H9 (cell line): ENCODE data around the gene ISYNA1. TPM values are rescaled to one million over a fixed set of nuclear protein-coding genes. Genes with fewer than 3 reads are reported as not detected.

Source experiments
- DNase-seq: peaks from one replicate; pipeline ENCODE4 v3.0.0-alpha.2; 2017
- H2AFZ ChIP-seq: one replicate; pipeline ENCODE4 v1.6.1; 2013; ENCODE audit warnings: mild to moderate bottlenecking, low read length, control low read depth, moderate library complexity
- H2AK5ac ChIP-seq: 2 replicates; pipeline ENCODE4 v1.6.1; 2013; ENCODE audit warnings: low read length, control low read depth, mixed read lengths; ENCODE audit not compliant: insufficient read length
- H2BK120ac ChIP-seq: one replicate; pipeline ENCODE4 v1.6.1; 2013; ENCODE audit warnings: low read depth, mild to moderate bottlenecking, low read length, control low read depth, inconsistent platforms; ENCODE audit not compliant: poor library complexity, severe bottlenecking
- H2BK12ac ChIP-seq: 2 replicates; pipeline ENCODE4 v1.6.1; 2013; ENCODE audit warnings: low read length, control low read depth, mixed read lengths, low read depth; ENCODE audit not compliant: insufficient read length
- H2BK15ac ChIP-seq: 2 replicates; pipeline ENCODE4 v1.6.1; 2013; ENCODE audit warnings: low read depth, low read length, control low read depth
- H2BK20ac ChIP-seq: one replicate; pipeline ENCODE4 v1.6.1; 2013; ENCODE audit warnings: low read depth, mild to moderate bottlenecking, low read length, control low read depth, inconsistent platforms; ENCODE audit not compliant: poor library complexity, severe bottlenecking
- H2BK5ac ChIP-seq: 2 replicates; pipeline ENCODE4 v1.6.1; 2013; ENCODE audit warnings: low read length, control low read depth, mixed read lengths; ENCODE audit not compliant: insufficient read length
- H3K14ac ChIP-seq: 2 replicates; pipeline ENCODE4 v1.6.1; 2013; ENCODE audit warnings: low read length, control low read depth; ENCODE audit not compliant: insufficient read depth
- H3K18ac ChIP-seq: 2 replicates; pipeline ENCODE4 v1.6.1; 2013; ENCODE audit warnings: low read depth, mild to moderate bottlenecking, mixed read lengths, low read length, control low read depth; ENCODE audit not compliant: insufficient read length
- H3K23ac ChIP-seq: 2 replicates; pipeline ENCODE4 v1.6.1; 2013; ENCODE audit warnings: low read length, control low read depth, mixed read lengths, low read depth; ENCODE audit not compliant: insufficient read length
- H3K23me2 ChIP-seq: 2 replicates; pipeline ENCODE4 v1.6.1; 2013; ENCODE audit warnings: low read depth, mild to moderate bottlenecking, mixed read lengths, low read length, control low read depth; ENCODE audit not compliant: insufficient read length, poor library complexity, severe bottlenecking
- H3K27ac ChIP-seq: 2 replicates; pipeline ENCODE4 v1.5.1; 2013; ENCODE audit warnings: low read length, control low read depth, mixed read lengths, low read depth; ENCODE audit not compliant: insufficient read length
- H3K27me3 ChIP-seq: 2 replicates; pipeline ENCODE4 v1.6.1; 2013; ENCODE audit warnings: low read length, control low read depth, inconsistent platforms; ENCODE audit not compliant: insufficient read depth
- H3K4ac ChIP-seq: 2 replicates; pipeline ENCODE4 v1.6.1; 2013; ENCODE audit warnings: low read depth, mild to moderate bottlenecking, control low read depth, inconsistent platforms, low read length, moderate library complexity
- H3K4me1 ChIP-seq: 2 replicates; pipeline ENCODE4 v1.6.1; 2013; ENCODE audit warnings: low read length, control low read depth, inconsistent platforms; ENCODE audit not compliant: insufficient read depth
- H3K4me2 ChIP-seq: 2 replicates; pipeline ENCODE4 v1.6.1; 2013; ENCODE audit warnings: low read length, control low read depth, mixed read lengths; ENCODE audit not compliant: insufficient read length, insufficient read depth
- H3K56ac ChIP-seq: 2 replicates; pipeline ENCODE4 v1.6.1; 2013; ENCODE audit warnings: low read depth, mild to moderate bottlenecking, mixed read lengths, low read length, control low read depth; ENCODE audit not compliant: insufficient read length
- H3K79me1 ChIP-seq: 2 replicates; pipeline ENCODE4 v1.6.1; 2013; ENCODE audit warnings: low read depth, mild to moderate bottlenecking, moderate library complexity, low read length, control low read depth, inconsistent platforms; ENCODE audit not compliant: insufficient read depth, poor library complexity, severe bottlenecking
- H3K79me2 ChIP-seq: 2 replicates; pipeline ENCODE4 v1.6.1; 2013; ENCODE audit warnings: low read length, control low read depth, inconsistent platforms; ENCODE audit not compliant: insufficient read depth
- H3K9ac ChIP-seq: 2 replicates; pipeline ENCODE4 v1.6.1; 2013; ENCODE audit warnings: low read length, control low read depth, mixed read lengths; ENCODE audit not compliant: insufficient read length; ENCODE audit errors: extremely low read depth
- H3K9me3 ChIP-seq: one replicate; pipeline ENCODE4 v1.6.1; 2013; ENCODE audit warnings: low read depth, low read length, inconsistent platforms; ENCODE audit not compliant: control insufficient read depth
- H3T11ph ChIP-seq: one replicate; pipeline ENCODE4 v1.6.1; 2013; ENCODE audit warnings: mild to moderate bottlenecking, low read length, control low read depth, inconsistent platforms
- H4K20me1 ChIP-seq: one replicate; pipeline ENCODE4 v1.6.1; 2013; ENCODE audit not compliant: control insufficient read depth, insufficient read length, insufficient read depth
- H4K5ac ChIP-seq: 2 replicates; pipeline ENCODE4 v1.6.1; 2013; ENCODE audit warnings: low read depth, mild to moderate bottlenecking, mixed read lengths, low read length, control low read depth; ENCODE audit not compliant: insufficient read length
- H4K8ac ChIP-seq: replicated peaks from 2 replicates; pipeline ENCODE4 v1.6.1; 2013; ENCODE audit warnings: low read length, control low read depth, mixed read lengths, low read depth; ENCODE audit not compliant: insufficient read length
- H4K91ac ChIP-seq: 2 replicates; pipeline ENCODE4 v1.6.1; 2013; ENCODE audit warnings: low read depth, mild to moderate bottlenecking, moderate library complexity, mixed read lengths, low read length, control low read depth; ENCODE audit not compliant: insufficient read length
- H3K27ac Mint-ChIP-seq, 3 experiments: 2 replicates in 2 of 3; 3 replicates in 1 of 3; pipeline ENCODE4 v1.8.0; 2020 to 2021; ENCODE audit warnings: mixed read lengths in 3 of 3, mild to moderate bottlenecking in 1 of 3, moderate library complexity in 1 of 3
- H3K27me3 Mint-ChIP-seq: 2 replicates; pipeline ENCODE4 v1.8.0; 2021; ENCODE audit warnings: low read depth, mild to moderate bottlenecking, moderate library complexity, mixed read lengths
- H3K36me3 Mint-ChIP-seq, 3 experiments: 2 replicates in 2 of 3; 3 replicates in 1 of 3; pipeline ENCODE4 v1.8.0; 2020 to 2021; ENCODE audit warnings: low read depth in 3 of 3, mixed read lengths in 3 of 3; ENCODE audit not compliant: insufficient read depth in 1 of 3
- H3K4me1 Mint-ChIP-seq, 2 experiments: 2 replicates each; pipeline ENCODE4 v1.8.0; 2020; ENCODE audit warnings: mixed read lengths in 2 of 2
- H3K4me3 Mint-ChIP-seq, 2 experiments: 2 replicates in 1 of 2; 3 replicates in 1 of 2; pipeline ENCODE4 v1.8.0; 2020 to 2021; ENCODE audit warnings: mild to moderate bottlenecking in 2 of 2, mixed read lengths in 2 of 2, moderate library complexity in 1 of 2
- H3K9me3 Mint-ChIP-seq, 2 experiments: 2 replicates in 1 of 2; 3 replicates in 1 of 2; pipeline ENCODE4 v1.8.0; 2020; ENCODE audit warnings: mild to moderate bottlenecking in 2 of 2, mixed read lengths in 2 of 2, moderate library complexity in 1 of 2
- CTCF ChIP-seq: fragments of 200-600 bp; sonication (generic); conservative IDR thresholded peaks from 3 replicates; pipeline ENCODE4 v1.8.0; 2021; ENCODE audit warnings: antibody characterized with exemption, mild to moderate bottlenecking
- WGBS: extraction: QIAGEN DNeasy Blood & Tissue Kit; methylation state at CpG from one replicate; pipeline ENCODE4 v1.1.7; 2013; ENCODE audit warnings: missing lambda C conversion rate, low lambda C conversion rate, mixed read lengths; ENCODE audit not compliant: insufficient read length; ENCODE audit errors: extremely low coverage; 5-methylcytosine and 5-hydroxymethylcytosine counted together
- total RNA-seq: library from RNA; stranded (reverse); gene quantifications from 2 replicates; pipeline ENCODE4 v1.2.1, GENCODE V29; 2021

The ISYNA1 gene
- total RNA-seq, 1 experiment from 2014 or later, result 241 TPM

DNA sequence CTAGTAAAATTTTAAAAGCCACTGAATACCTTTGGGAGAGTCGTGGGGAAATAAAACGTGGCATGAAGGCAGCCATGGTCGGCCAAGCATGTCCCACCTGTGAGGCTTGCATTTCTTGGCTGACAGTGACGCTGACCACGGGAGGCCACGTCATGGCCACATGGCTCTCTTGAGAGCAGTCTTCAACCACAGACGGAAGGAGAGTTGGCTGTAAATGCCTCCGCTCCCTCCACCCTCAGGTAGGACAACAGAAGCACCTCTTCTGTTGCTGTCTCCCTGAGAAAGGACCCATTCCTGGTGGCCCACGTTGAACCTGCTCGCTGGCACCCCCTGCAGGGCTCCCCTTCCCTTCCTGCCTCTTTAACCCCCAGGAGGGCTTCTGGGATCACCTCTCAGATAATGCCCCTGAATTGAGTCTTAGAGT lies 29.9 kb downstream of the ISYNA1 start:
- H3K79me1 ChIP-seq, result no peaks in the 10 kb centered on the region
- H3K14ac ChIP-seq, result peak overlapping the region; percentile 58; the same call in 1 of the 2 replicates
- H3K9me3 ChIP-seq, result no peaks in the 10 kb centered on the region
- no peak overlapping the region for H3K23ac ChIP-seq
- H4K8ac ChIP-seq, result no peak overlapping the region
- no peaks in the 10 kb centered on the region for H3K27me3 ChIP-seq
- H2BK20ac ChIP-seq, result no peak overlapping the region
- no peaks in the 10 kb centered on the region for H3K36me3 Mint-ChIP-seq
- H3K4me3 Mint-ChIP-seq, result no peak overlapping the region
- H2BK5ac ChIP-seq, result no peak overlapping the region
- peaks cover 22% of the 10 kb centered on the region for H3K27me3 Mint-ChIP-seq
- H3K4me1 ChIP-seq, result no peaks in the 10 kb centered on the region
- H2BK15ac ChIP-seq, result no peak overlapping the region
- peak; percentile 74 for DNase-seq
- no CpG with 5 or more reads among the region's 10 CpGs for whole genome bisulfite sequencing
- no peak overlapping the region for H2BK120ac ChIP-seq
- H3K9ac ChIP-seq, result no peak overlapping the region
- no peak overlapping the region for H3T11ph ChIP-seq
- no peak overlapping the region for H3K4ac ChIP-seq
- no peaks in the 10 kb centered on the region for H3K23me2 ChIP-seq
- peak; percentile 72 for TF ChIP-seq CTCF
- H3K18ac ChIP-seq, result peak overlapping the region; percentile 73
- no peak overlapping the region for H2AFZ ChIP-seq
- no peak overlapping the region for H2AK5ac ChIP-seq
- peaks cover 3 to 4% of the 10 kb centered on the region in 2 experiments for H3K4me1 Mint-ChIP-seq
- H4K20me1 ChIP-seq, result no peaks in the 10 kb centered on the region
- no peak overlapping the region for H3K56ac ChIP-seq
- H3K79me2 ChIP-seq, result no peaks in the 10 kb centered on the region
- no peak overlapping the region for H3K27ac ChIP-seq
- H3K4me2 ChIP-seq, result no peak overlapping the region
- H3K27ac Mint-ChIP-seq, result no peak overlapping the region
- no peak overlapping the region for H4K5ac ChIP-seq
- H3K9me3 Mint-ChIP-seq, result no peaks in the 10 kb centered on the region
- no peak overlapping the region for H4K91ac ChIP-seq
- H2BK12ac ChIP-seq, result no peak overlapping the region
